Hepatocyte (in vitro differentiated cells): ENCODE measurements around the gene ARL3.
"Not testable (repeated sequence)": the region's sequence is repeated elsewhere in the genome, so short reads cannot be mapped to it uniquely, and the experiment has no call there.

ENCODE experiments used
- CTCF ChIP-seq: fragments of 200-600 bp; sonication (generic); IDR thresholded peaks from 2 replicates; pipeline ENCODE4 v1.5.1; 2016; ENCODE audit warnings: antibody characterized with exemption, mild to moderate bottlenecking; ENCODE audit not compliant: poor library complexity
- EZH2 ChIP-seq: fragments of 200-600 bp; sonication (generic); IDR thresholded peaks from 2 replicates; pipeline ENCODE4 v1.6.1; 2016; ENCODE audit warnings: antibody characterized with exemption, mild to moderate bottlenecking, borderline replicate concordance

GRCh38 chr10:102667411-102667810 is 46.8 kb downstream of the ARL3 start:
- not testable (repeated sequence) for TF ChIP-seq EZH2, CTCF
